GM03348 (cell line): ENCODE results near the gene EXOC3L1.

Source experiments
- DNase-seq: peaks from one replicate; pipeline ENCODE4 v3.0.0; 2012; ENCODE audit warnings: low spot score

Gene EXOC3L1

DNA sequence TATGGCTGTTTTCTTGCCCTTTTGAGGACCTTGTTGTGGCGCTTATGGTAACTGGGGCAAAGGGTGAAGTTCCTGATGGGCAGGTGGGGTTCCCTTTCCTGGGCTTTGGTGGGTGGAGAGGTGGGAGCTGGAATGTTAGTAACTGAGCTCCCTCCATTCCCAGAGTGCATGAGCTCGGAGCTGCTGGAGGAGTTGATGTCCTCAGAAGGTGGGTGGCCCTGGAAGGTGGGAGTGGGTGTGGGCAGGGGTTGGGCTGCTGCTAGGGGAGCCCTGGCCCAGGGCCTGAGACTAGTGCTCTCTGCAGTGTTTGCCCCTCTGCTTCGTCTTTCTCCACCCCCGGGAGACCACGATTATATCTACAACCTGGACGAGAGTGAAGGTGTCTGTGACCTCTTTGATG is 7.8 kb upstream of the EXOC3L1 start:
- no peak for DNase-seq

GRCh38 chr16:67196881-67197280 is 6.9 kb upstream of the EXOC3L1 start:
- DNase-seq = no peak

DNA sequence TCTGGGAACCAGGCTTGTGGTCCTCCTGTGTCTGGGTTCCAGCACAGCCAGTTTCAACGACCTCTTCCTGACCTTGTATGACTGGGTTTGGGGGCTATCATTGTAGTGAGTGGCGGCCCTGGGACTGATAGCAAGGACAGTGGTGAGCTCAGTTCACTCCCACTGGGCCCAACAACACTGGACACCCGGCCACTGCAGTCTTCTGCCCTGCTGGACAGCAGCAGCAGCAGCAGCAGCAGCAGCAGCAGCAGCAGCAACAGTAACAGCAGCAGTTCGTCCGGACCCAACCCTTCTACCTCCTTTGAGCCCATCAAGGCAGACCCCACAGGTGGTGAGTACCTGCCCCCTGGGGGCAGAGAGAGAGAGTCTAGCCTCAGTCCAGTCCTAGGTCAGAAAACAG is 5.7 kb upstream of the EXOC3L1 start:
- DNase-seq = no peak

DNA sequence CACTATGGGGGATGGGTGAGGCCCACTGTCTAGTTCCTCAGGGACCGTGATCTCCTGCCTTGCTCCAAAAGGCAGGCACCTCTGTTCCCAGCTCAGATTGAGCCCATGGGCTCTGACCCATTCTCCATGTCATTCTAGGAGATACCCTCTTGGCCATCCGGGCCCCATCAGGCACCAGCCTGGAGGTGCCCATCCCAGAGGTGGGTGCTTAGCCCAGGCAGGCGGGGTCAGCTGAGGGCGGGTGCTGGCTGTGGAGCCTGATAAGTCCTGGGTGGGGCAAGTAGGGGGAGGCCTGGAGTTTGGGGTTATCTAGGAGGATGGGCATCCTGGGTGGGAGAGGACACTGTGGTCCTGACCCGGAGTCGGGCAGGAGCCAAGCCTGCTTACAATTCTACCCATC is 4.3 kb upstream of the EXOC3L1 start:
- no peak for DNase-seq

GRCh38 chr16:67193536-67193935 is 3.6 kb upstream of the EXOC3L1 start:
- no peak for DNase-seq

GRCh38 chr16:67192781-67193361 is 2.9 kb upstream of the EXOC3L1 start:
- DNase-seq = no peak

GRCh38 chr16:67191995-67192681 is 2.2 kb upstream of the EXOC3L1 start, which contains the start of gene E2F4:
Gene E2F4, plus strand, starts transcription at chr16:67192155. Its CDS starts 73 bp downstream, at chr16:67192228.
- DNase-seq = peak; percentile 97

- DNase-seq = no peak
Measured at GRCh38 chr16:67191411-67191994, 1.6 kb upstream of the EXOC3L1 start.

DNA sequence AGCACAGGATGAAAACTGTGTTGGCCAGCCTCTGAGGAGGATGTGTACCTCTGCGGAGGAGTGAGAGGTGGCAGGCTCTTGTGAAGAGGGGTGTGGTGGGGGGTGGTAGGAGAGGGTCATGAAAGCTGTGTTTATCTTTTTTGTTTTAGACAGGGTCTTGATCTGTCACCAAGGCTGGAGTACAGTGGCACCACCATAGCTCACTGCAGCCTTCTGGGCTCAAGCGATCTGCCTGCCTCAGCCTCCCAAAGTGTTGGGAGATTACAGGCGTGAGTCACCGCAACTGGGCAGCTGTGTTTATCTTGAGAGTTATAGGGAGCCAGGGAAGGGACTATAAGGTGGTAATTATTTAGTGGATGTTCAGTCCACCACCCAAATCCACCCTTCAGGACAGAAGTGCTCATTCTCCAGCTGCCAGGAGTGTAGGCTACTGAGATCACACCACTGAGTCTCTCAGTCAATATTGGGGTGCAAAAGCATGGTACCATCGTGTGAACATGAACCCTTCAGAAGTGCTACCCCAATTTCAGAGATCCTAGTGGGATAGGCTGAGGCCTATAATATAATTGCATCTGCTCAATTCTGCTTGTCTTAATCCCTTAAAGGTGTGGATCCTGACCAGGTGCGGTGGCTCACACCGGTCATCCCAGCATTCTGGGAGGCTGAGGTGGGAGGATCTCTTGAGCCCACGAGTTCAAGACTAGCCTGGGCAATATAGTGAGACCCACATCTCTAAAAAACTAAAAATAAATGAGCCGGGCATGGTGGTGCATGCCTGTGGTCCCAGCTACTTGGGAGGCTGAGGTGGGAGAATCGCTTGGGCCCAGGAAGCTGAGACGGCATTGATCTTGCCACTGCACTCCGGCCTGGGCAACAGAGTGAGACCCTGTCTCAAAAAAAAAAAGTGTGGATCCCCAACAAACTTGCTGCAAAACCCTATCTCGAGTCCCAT is 788 bp upstream of the EXOC3L1 start:
- DNase-seq = no peak

- no peak for DNase-seq
Measured at GRCh38 chr16:67188798-67189197, 1.1 kb downstream of the EXOC3L1 start.

DNA sequence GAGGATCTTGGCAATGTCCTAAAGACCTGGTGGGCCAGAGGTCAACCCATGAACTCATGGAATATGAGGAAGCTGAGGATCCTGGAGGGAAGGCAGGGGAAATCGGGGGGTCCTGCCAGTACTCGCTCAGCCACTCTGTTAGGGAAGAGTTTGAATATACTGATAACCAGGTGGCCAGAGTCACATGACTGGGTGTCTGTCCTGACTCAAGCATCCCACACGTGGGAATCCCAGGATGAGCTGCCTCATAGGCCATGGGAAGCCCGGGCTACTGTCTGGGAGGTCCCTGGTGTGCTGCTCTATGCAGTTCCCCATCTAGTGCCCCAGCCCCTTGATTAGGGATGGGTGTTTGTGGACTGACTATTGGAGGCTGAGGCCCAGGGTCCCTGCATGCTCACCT is 1.6 kb downstream of the EXOC3L1 start:
- DNase-seq = no peak

DNA sequence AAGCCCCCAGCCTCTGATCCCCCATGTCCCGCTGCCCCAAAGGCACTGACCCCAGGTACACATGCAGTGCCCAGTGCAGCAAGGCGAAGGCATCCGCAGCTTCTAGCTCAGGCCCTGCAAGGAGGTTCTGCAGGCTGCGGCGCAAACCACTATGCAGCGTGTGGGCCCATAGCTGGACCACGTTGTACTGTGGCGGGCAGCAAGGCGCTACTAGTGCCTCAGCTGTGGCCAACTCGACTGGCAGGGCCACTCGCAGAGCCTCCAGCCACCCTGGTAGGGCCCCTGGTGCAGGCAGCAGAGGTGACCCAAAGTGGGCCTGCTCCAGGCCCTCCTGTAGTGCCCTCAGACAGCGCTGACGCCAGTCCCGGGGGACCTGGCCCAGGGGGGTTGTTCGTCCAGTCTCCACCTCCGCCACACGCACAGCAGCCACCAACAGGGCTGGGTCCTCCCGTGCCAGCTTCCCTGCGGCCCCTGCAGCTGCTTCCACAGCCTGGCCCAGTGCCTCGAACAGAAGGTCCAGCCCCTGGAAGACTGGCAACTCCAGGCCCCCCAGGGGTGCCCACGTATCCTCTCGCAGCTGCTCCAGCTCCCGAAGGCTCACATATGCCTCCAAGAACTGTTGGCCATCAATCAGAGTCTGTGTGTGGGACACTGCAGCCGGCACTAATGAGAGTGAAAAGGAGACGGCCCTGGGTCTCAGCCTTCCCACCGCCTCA is 2.6 kb downstream of the EXOC3L1 start:
- no peak for DNase-seq

DNA sequence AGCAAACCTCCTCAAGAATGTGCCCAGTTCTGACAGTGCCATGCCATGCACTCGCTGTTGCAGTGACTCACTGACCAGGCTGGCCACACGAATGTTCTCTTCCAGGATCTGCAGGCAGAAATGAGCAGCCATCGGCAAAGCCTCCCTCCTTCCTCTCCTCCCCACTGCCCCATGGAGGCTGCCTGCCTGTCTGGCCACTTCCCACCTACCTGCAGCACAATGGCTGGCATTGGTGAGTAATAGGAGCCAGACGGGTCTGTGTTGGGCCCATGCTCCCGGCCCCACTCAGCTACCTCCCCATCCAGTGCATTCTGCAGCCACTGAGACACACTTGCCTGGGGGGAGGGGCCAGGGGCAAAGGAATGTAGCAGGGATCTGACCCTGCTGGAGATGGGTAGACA is 3.4 kb downstream of the EXOC3L1 start:
- DNase-seq = no peak

DNA sequence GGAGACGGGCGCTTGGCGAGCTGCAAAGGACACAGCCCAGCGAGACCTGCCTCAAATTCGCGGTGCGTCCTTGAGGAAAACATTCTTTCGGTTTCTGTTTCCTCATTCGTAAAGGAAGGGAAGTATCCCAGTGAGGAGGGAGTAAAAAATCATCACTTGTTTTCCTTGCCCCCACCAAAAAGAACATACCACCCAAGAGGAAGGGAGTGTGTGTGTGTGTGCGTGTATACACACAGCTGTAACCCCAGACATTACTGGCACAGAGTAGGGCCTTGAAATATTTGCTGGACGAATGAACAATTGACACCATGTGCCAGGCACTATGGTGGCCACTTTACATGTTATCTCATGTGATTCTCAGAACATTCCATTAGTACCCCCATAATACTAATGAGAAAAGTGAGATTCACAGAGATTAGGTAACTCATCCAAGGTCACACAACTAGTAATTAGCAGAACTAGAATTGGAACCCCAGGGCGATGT is 4.2 kb downstream of the EXOC3L1 start:
- DNase-seq = no peak

GRCh38 chr16:67184995-67185650 is 4.8 kb downstream of the EXOC3L1 start:
- DNase-seq = peak; percentile 91

DNA sequence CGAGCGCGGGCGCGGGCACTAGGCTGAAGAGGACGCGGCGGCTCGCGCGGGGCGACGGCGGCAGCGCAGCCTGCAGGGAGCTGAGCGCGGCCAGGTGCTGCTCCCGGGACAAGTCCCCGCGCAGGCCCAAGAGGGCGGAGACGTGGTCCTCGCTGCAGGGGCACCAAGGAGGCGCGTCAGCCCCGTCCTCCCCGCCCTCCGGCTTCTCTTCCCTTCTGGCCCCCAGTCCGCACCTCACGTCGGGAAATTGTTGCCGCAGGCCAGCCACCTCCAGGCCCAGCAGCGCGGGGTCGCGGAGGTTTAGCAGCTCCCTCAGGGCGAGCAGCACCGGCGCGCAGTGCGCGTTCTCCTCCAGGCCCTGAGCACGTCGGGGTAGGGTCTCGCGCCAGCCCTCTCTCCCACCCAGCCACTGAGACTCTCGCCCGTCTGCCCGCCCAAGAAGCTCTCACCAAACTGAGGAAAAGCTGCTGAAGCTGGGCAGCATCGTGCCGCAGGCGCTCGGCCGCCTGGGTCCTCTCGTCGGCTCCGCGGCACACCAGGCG is 5.4 kb downstream of the EXOC3L1 start:
- no peak for DNase-seq

DNA sequence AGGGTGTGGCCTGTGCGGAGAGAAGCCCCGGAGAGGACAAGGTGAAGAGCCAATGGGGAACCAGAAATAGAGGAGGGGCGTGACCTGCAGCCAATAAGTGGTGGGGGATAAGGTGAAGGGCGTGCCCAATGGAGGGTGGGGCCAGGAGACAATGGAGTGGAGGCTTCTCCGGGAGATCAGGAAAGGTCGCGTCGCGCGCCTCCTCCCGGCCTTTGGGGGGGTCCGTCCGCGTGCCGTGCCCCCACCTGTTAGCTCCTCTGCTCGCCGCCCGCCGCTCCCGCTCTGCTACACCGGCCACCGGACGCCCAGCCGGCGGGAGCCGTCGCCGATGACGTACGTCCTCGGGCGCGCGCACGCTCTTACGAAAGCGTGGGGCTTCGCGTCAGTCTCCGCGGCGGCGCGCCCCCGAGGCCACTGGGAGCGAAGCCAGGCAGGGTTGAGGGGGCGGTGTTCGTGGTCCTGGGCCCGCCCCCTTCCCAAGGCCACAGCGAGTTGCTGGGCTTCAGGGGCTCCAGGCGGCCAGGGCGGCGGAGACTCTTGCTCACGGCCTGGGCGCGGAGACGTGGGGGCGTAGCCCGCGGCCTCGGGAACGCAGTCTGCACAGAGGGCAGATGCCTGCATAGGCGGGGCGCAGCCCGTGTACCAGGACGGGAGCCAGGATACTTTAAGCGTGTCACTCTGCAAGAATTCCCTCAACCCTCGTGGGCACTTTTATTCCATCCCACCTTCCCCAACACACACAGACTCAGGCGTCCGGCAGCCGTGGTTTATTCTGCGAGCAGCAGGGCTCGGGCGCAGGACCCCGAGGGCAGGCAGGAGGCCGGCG is 6.1 kb downstream of the EXOC3L1 start, which contains the start of gene MATCAP1:
MATCAP1 (minus strand) TSS at position 337 of the 826 bp plus-strand sequence. CDS start 3,353 bp downstream, outside the sequence.
- peak; percentile 99 for DNase-seq

- DNase-seq = no peak
Measured at GRCh38 chr16:67183284-67183626, 6.7 kb downstream of the EXOC3L1 start.

DNA sequence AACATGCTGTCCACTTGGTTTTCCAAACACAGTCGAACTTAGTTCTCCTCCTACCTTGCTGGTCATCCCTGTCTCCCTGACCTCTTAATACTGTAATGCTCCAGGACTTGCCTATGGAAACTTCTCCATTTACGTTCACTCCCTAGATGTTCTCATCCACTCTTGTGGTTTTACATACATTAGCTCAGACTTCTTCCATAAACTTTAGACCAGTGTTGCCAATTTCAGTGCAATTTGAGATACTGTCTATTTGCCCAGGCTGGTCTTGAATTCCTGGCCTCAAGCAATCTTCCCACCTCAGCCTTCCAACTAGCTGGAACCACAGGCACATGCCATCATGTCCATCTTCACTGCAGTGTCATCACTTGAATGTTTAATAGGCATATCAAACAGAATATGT is 7.6 kb downstream of the EXOC3L1 start:
- no peak for DNase-seq

- peak; percentile 83 for DNase-seq
Measured at GRCh38 chr16:67181346-67181745, 8.6 kb downstream of the EXOC3L1 start.
